ENCODE data around the gene C1QTNF5. TPM values are rescaled to one million over a fixed set of nuclear protein-coding genes. Genes with fewer than 3 reads are reported as not detected.

Gene C1QTNF5
- total RNA-seq, 1 donor from 2014 or later, result 14.9 TPM

DNA sequence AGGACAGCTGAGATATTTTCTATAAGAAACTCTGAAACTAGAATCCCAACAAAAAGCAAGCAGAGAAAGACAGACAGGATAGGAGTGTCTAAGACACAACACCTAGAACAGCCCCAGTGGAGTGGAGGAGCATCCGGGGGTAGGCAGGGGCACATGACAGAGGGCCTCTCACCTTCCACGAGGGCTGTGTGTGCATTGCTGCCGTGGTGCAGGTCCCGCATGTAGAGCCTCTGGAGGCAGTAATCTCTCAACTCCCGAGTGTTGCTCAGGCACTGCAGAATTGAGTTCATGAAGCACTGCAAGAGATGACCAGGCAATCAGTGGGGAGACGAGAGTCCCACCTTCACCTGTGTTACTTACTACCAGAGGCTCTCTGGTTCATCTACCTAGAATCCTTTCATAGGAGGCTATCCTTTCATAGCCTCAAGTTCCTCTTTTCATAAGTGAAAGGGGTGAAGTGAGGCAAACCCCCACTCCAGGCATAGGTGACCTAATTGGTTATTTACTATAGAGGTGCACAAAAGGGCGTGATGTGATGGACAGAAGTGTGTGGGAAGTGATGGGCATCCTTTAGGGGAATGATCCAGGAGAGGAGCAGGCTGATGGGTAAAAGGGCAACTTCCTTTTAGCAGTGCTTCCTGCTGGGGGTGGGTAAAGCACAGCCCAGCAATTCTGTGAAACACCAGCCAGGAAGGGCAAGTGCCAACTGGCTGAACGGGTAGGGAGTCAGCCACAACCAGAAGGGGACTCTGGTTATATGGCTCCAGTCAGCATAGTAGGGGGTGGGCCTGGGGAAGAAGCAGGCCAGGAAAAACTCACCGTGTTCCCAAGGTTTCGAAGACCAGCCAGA is 18.9 kb upstream of the C1QTNF5 start:
- no peak for DNase-seq (ENCODE audit: low spot score)

DNA sequence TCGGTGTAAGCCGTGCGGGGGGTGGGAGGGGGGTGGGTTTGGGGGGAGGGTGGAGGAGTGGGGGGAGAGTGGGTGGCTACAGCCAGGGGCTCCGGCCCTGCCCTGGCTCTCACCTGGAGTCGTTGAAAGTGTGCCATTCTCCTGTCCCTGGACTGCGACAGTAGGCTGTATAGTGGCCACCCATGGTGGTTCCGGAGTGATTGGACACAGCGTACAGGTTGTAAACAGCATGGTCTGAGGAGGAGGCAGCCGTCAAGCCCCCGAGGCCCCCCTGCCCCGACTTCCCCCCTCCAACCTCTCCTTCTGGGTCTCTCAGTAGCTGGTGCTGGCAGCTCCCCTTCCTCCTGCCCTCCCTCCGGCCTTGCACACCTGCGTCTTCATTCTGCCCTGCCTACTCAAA is 16.4 kb upstream of the C1QTNF5 start:
- DNase-seq (ENCODE audit: low spot score), result no peak

DNA sequence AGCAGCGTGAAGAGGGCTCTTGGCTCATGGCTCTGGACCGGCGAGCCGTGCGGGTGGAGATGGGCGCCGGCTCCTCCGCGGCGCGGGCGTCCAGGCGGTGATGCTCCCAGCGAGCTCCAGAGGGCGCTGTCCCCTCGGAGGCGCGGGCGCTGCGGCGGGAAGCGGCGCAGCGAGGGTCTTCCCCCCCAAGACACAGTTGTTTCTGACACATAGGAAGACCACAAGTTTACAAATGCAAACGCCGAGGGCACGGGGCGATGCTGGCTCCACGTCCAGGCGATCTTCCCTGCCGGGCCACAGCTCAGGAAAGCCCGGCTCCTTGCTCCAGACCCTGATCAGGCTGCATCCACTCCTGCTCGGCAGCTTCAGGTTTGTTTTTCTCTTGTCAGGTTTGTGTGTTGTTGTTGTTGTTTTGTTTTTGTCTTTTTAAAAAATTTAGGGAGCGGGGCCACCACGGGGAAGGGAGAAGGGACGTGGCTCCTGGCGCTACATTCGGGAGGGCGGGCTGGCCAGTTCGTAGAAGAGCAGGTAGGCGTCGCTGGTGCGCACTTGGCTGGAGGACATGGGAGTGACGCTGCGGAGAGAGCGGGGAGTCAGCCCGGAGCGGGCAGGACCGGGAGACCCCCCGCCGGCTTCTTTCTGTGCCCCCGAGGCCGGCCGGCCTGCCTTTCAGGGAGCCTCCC is 15.8 kb upstream of the C1QTNF5 start:
- peak; percentile 80 for DNase-seq (ENCODE audit: low spot score)

DNA sequence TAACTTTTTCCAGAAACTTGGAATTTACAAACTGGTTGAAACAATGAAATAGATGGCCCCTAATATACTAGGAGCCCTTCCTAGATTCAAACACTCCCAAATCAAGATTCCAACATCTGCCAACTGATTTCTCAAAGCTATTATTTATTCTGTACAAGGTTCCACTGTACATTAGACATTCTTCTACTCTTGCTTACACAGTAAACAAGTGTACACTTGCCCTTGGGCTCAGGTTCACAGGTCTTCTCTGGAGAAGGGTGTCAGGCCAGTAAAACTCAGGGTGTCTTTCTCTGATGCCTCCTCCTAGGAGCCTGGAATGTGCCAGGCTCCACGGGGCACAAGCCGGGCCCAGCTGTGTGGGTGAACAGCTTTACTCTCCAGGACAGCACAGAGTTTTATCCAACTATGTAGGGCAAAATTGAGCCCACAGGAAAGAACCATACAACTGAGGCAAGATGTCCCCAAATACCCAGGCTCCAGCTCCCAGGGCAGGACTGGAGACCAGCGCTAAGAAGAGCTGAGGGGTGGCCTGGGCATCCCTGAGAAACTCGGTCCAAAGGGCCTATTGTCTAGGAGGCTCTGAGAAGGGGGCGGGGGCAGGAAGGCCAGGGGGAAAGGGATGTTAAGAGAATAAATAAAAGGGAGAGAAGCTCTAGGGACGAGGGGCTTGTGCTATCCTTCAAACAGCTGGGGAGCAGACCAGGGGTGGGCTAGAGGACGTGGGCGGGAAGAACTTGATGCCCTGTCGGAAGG is 14.6 kb upstream of the C1QTNF5 start:
- DNase-seq (ENCODE audit: low spot score), result no peak

DNA sequence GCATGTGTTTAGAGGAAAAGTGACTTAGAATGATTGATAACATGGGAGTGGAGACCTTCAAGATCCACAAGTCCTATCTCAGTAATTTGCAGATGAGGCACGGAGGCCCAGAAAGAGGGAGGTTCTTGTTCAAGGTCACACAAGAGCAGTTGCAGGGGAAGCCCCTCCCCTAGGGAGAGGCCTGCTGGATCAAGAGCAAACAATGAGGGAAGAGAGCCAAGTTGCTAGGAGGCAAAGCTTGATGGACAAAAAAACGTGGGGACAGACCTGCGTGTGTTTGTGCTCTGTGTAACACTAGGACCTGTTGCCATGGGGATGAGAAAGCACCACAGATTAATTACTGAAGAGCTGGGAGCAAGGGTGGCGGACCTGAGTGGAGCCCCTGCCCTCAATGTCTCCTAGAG is 12.2 kb upstream of the C1QTNF5 start:
- DNase-seq (ENCODE audit: low spot score), result peak; percentile 61

DNA sequence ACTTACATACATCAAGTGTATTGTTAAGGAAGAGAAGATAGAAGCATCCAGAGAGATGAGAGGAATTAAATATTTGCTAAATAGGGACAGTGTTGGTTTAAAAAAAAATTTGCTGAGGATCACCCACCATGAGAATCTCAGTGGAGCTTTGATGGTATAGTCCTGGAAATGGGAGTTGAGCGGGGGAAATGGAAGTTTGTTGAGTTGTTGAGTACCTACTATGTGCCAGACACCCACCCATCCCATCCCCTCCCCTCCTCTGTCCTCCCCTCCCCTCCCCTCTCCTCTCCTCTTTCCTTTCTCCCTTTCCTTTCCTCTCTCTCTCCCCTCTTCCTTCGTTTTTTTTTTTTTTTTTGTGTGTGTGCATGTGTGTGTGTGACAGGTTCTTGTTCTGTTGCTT is 10.5 kb upstream of the C1QTNF5 start:
- no peak for DNase-seq (ENCODE audit: low spot score)

DNA sequence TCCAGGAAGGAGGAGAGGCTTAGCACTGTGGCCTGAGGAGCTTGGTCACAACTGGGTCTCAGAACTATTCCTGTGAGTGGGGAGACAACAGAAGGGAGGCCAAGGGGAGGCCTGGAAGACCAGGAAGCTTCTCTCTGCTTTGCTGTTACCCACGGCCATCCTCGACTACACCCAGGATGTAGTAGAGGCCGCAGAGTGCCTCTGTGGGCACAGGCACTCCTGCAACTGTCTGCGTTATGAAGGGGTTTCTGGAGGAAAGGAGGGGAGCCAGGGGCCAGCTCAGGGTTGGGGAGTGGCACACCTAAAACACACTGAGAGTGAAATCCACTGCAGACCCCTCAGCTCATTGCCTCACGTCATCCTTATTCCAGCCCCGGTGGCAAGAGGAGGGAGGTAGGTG is 9.6 kb upstream of the C1QTNF5 start:
- DNase-seq (ENCODE audit: low spot score), result no peak

DNA sequence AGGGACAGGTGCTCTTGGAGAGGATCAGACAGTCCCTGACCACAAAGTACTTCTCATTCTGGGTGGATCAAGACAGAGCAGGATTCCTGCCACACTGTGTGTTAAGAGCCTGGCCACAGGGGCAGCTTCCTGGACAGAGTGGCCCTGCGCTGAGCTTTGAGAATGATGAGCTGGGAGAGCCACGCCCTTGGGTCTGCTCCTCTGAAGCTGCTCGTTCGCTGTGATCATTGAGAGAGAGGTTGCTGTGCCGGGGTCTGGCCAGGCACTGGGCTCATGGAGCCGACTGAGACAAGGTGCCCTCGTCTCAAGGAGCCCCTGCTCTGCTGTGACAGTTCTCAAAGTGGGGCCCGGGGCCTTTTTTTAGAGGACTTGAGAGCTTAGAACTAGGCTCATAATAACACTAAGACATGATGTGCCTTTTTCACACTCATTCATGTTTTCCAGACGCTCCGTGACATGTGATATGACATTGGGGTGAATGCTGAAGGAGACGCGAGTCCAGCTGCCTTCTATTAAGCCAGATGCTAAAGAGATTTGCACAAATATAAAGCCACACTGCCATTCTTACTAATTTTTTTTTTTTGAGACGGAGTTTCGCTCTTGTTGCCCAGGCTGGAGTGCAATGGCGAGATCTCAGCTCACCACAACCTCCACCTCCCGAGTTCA is 7.4 kb upstream of the C1QTNF5 start:
- DNase-seq (ENCODE audit: low spot score), result no peak

DNA sequence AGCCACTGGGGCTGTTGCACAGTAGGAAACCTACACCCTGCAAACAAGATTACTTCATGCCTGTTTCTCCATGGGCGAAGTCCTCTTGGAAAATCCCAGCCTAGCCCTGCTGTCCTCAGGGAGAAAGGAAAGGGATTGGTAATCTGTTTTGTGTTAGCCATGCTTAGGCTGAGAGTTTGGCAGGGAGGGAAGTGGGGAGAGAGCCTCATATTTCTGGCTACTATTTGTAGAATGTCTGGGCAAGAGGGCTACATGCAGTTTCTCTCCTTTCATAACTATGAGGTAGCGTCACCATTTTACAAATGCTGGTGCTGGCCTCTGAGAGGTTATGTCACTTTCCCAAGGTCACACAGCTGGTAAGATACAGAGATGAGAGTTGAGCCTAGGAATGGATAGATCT is 6.6 kb upstream of the C1QTNF5 start:
- no peak for DNase-seq (ENCODE audit: low spot score)

DNA sequence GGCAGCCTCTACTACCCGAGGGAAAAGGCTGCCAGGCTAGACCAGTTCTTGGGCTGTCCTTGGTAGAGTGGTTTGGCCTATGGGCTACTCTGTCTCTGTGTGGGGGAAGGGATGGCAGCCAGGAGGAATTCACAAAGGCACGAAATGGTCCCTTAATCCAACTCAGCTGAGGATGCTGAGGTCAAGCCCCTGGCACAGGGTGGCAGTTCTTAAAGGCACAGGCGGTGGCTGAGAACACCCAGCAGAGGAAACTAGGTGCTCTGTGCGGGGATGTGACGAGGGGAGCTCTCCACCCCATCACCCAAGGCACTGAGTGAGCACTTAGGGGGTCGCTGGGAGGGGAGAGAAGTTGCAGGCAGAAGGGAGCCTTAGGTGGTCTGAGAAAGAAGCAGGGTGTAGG is 5.9 kb upstream of the C1QTNF5 start, which contains the start of gene MFRP:
MFRP (minus strand) TSS at position 101 of the 400 bp plus-strand sequence. CDS start 192 bp downstream, outside the sequence.
- DNase-seq (ENCODE audit: low spot score), result no peak

DNA sequence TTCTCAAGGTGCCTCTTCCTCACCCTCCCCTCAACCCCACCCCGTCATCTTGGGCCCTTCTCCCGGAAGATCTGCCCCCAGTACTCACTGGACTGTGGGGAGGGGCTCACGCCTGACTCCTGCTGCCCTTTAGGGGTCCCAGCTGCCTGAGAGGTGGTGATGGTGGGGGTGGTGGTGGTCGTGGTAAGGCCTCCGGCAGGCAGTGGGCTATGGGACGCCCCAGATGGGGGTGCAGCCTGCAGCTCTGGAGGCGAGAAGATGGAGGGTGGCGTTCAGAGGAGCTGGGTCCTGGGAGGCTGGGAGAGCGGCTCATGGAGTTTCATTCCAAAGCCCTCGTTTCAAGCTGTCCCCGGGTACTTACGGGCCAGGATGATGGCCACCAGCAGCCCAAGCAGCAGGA is 5.0 kb upstream of the C1QTNF5 start:
- no peak for DNase-seq (ENCODE audit: low spot score)

DNA sequence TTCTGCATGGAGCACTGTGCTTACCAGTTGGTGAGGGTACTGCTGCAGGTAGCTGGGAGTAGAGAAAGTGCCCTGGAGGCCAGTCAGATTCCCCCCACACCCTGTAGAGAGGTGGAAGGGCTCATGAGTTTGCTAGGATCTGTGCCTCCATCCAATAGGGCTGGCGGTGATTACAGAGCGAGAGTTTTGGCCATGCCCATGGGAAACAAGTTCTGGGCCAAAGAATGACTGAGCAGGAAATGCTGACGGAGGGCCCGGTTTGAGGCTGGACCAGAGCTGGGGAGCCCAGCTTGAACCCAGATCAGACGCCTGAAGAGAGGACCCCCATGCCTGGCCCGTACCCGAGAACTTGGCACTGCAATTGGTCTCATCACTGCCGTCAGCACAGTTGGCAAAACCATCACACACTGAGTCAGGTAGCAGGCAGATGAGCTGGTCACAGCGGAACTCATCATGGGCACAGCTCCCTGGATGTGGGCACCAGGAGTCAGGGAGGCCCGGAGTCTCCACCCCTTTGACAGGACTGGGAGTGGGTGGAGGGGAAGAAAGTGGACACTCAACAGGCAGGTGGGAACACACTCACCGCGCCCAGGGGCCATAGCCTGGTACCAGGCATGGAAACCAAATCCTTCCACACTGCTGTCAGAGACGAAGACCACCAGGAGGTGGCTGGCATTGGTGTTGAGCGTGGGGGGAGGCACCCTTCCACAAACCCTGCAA is 3.8 kb upstream of the C1QTNF5 start:
- no peak for DNase-seq (ENCODE audit: low spot score)

DNA sequence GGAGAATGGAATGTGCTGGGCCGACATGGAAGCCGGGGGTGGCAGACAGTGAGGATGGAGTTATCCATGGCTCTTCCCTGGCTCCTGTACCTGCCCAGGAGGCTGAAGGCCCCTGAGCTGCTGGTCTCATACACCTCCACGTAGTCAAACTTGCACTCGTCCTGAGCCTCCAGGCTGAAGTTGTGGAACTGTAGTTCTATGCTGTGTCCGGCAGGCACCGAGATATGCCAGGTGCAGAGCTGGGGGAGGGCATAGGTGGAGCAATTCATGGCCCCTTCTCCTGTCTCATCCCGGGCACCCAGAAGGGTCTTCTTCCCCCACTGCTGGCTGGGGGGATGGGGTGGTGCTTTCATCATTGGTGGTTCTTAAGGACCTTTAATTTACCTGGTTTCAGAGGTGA is 3.0 kb upstream of the C1QTNF5 start:
- no peak for DNase-seq (ENCODE audit: low spot score)

DNA sequence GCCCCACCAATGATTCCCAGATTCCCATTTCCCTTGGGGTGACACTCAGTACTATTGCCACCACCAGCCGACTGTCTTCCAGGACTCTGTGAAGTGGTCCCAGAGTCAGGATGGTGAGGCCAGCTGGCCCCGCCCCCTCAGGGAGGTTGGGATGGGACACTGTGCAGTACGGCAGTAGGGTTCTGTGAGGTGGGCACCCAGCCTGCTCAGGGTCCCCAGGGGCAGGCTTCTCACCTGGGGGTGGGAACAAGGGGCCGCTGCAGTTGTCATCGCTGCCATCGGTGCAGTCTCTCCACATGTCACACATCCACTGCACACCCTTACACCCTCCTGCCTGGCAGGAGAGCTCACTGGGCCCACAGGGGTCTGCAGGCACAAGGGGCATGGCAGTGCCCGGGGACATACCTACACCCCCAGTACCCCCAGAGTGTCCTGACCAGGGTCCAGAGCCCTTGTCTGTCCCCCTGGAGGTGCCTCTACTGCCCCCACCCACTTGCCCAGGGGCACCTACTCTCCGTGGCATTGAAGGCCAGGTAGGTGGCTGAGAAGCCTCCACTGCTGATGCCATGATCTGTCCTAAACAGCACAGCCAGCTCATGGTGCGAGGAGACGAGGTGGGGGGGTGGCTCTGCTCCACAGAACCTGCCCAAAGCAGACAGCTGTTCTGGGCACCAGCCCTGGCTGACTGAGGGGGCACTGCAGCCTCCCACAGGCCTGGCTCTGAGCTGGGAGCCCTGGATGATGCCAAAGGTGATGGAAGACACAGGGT is 1.9 kb upstream of the C1QTNF5 start:
- DNase-seq (ENCODE audit: low spot score), result no peak

DNA sequence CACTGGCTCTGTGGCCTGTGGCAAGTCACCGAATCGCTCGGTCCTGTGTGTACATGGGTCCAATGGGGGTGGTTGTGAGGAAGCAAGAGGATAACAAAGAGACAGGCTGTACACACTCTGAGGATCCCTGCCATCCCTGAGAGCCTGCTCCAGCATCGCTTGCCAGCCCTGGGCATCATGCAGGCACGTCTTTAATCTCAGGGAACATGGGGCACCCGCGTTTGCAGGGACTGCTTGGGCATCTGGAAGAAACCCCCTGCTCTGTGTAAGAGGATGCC is 1.3 kb upstream of the C1QTNF5 start:
- no peak for DNase-seq (ENCODE audit: low spot score)

DNA sequence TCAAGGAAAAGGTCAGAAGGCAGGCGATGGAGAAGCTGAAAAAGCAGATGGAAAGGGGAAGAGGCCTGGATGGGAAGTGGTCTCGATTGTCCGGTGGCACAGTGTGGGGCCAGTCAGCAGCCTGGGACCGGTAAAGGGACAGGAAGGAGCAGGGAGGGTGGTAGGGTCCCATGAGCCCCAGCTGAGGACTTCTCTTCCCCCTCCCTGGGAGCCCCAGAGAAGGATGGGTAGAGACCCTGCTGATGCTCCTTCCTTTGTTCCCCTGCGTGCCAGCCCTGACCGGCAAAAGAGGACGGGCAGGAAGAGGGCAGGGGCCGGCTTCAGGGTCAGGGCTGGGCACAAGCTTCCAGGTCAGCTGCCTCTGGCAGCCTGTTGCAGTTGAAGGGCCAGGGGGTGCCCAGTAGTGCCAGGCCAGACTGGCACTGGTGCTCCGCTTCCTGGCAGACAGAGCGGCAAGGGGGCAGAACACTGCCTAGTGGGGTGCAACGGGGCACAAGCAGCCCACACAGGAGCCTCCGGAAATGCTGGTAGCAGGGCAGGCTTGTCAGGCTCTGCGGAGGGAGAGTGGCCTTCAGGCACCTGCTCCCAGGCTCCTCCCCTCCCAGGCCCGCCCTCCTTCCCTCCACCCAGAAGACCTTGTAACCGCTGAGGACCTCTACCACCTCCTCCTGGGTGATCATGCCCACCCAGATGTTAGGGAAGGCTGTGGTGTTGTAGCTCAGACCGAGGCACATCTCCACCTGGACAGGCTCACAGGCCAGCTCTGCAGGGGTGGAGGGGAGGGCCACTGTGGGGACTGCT is 739 bp upstream of the C1QTNF5 start:
- no peak for DNase-seq (ENCODE audit: low spot score)

DNA sequence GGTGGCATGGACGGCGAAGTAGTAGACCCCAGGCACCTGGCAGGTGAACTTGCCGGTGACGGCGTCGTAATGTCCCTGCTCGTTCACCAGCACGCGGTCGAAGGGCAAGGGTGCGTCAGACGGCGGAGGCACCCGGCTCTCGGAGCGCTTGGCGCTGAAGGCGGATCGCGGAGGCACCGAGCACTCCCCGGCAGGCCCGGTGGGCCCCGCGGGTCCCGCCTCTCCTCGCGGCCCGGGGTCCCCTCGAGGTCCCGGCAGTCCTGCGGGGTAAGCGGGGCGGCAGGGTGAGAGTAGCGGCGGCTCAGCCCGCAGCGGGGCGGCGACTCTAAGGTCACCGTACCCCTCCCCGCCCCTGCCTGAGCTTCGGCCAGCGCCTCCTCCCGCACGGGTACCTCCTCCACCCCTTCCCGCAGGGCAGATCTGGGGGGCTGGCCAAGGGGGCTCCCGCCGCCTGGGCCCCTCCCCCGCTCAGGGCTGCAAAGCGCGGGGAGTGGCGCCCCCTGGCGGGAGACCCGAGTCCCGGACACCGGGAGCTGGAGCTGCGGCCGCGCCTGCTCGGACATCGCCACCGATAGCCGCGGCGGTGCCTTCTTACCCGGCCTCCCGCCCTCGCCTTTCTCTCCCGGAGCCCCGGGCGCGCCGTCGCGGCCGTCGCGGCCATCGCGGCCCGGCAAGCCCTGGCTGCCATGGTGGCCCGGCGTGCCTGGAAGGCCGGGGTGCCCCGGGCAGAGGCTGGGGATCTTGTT is 921 bp downstream of the C1QTNF5 start:
- DNase-seq (ENCODE audit: low spot score), result peak; percentile 69

DNA sequence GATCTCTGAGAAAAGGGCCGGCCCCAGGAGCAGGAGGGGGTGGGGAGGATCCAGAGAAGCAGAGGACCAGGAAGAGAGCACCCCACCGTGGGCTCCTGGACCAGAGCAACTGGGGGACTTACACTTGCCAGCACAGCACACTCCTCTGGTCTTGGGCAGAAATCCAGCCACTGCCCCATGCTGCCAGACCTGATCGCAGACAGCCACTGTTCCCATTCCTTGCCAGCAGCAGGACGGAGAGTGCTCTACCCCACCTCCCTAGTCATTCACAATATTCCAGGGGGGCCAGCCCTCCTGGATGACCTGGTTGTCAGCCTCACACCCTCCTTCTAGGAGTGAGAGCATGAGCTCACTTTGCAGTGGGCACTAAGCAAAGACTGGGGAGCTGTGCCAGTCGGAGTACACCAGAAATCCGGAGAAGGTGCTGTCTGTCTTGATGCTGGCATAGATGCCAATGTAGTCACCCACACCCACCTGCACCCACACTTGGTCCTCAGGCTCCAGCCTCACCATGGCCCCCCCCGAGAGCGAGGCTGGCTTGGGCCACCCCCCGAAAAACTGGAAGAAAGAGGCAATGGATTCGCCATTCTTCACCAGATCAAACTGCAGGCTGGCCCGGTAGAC is 1.6 kb downstream of the C1QTNF5 start:
- no peak for DNase-seq (ENCODE audit: low spot score)

All from umbilical cord (tissue), 2 donors.